Heart right ventricle (tissue), 16 donors: ENCODE measurements around the gene GSE1. TPM values are rescaled to one million over a fixed set of nuclear protein-coding genes. Genes with fewer than 3 reads are reported as not detected.

ENCODE experiments used
- ATAC-seq, 8 donors: fragments of 200-7000 bp; cut with Tn5 transposase; one replicate each; pipeline ENCODE4 v1.9.1; 2020; ENCODE audit warnings: mild to moderate bottlenecking in 8 of 8, moderate library complexity in 8 of 8, moderate number of reproducible peaks in 1 of 8
- DNase-seq, 2 donors: peaks; one replicate each; pipeline ENCODE4 v3.0.0-alpha.2; 2020
- H3K27ac ChIP-seq, 10 donors: fragments of 200-600 bp; sonication (generic) in 2 of 10; one replicate each; pipeline versions ENCODE4 v1.5.0 to v1.8.0; 2020 to 2022; ENCODE audit warnings: mild to moderate bottlenecking in 3 of 10
- H3K27me3 ChIP-seq, 7 donors: fragments of 200-600 bp; one replicate each; pipeline ENCODE4 v1.8.0; 2021 to 2022; ENCODE audit warnings: mild to moderate bottlenecking in 2 of 7
- H3K36me3 ChIP-seq, 9 donors: fragments of 200-600 bp; sonication (generic) in 1 of 9; one replicate each; pipeline versions ENCODE4 v1.5.0 to v1.8.0; 2020 to 2022; ENCODE audit warnings: mild to moderate bottlenecking in 2 of 9
- H3K4me1 ChIP-seq, 9 donors: fragments of 200-600 bp; sonication (generic) in 1 of 9; one replicate each; pipeline versions ENCODE4 v1.5.0 to v1.8.0; 2020 to 2022; ENCODE audit warnings: mild to moderate bottlenecking in 4 of 9
- H3K4me3 ChIP-seq, 10 donors: fragments of 200-600 bp; sonication (generic) in 2 of 10; one replicate each; pipeline versions ENCODE4 v1.5.0 to v1.8.0; 2020 to 2022; ENCODE audit warnings: mild to moderate bottlenecking in 7 of 10, moderate library complexity in 2 of 10
- H3K9me3 ChIP-seq, 11 donors: fragments of 200-600 bp in 10 of 11; sonication (generic) in 2 of 11; one replicate each; pipeline versions ENCODE4 v1.5.0 to v1.8.0; 2013 to 2022; ENCODE audit warnings: mild to moderate bottlenecking in 2 of 11, control low read depth in 1 of 11, moderate library complexity in 1 of 11
- CTCF ChIP-seq, 9 donors: fragments of 200-600 bp; sonication (generic) in 2 of 9; IDR thresholded peaks; one replicate each; pipeline versions ENCODE4 v1.5.0 to v1.8.0; 2021 to 2022; ENCODE audit warnings: antibody characterized with exemption in 9 of 9, mild to moderate bottlenecking in 5 of 9, moderate library complexity in 1 of 9
- WGBS, 2 donors: extraction: QIAGEN DNeasy Blood & Tissue Kit; methylation state at CpG; one replicate each; pipeline ENCODE4 v1.1.7; 2013; ENCODE audit warnings: inconsistent platforms in 1 of 2; 5-methylcytosine and 5-hydroxymethylcytosine counted together
- intact Hi-C, 10 donors: fragments of 100-400 bp; cut with DNase I; formaldehyde crosslinking; loops; one replicate each; pipeline versions ENCODE4 v1.11.1 to v1.14.2; 2022
- polyA plus RNA-seq, 2 donors: library from polyadenylated mRNA; stranded (reverse); fragments of 200-250 nt; gene quantifications; one replicate each; pipeline ENCODE4 v1.2.3, GENCODE V29; 2013
- total RNA-seq, 10 donors: library from RNA; stranded (reverse); fragmentation: NEBNext Ultra II Directional in 3 of 10; extraction: Animal tissue kit (Norgen Biotek cat#: 25700) in 3 of 10; gene quantifications; one replicate each; pipeline versions ENCODE4 v1.2.1 to v1.2.4, GENCODE V29; 2021 to 2023
- donor health status: Arrhythmogenic right ventricular cardiomyopathy.
- donor health status: ischemic (EF 13 %, LVEDD 7.1; RV severe dilation, severe dysfunction).
- donor health status: healthy with polysubstance abuse.
- donor health status: DM: no; HTN: yes; CAD: no.
- donor health status: DM: no; HTN: no; CAD: no.
- donor health status: ischemic (EF 25% LVEDD 6.9; RV normal size, moderate dysfunction).
- donor health status: ischemic (EF 25% LVEDD 5.7; RV mildly dilated, moderate dysfunction).
- donor health status: healthy.
- donor health status: DM: yes; HTN: yes; CAD: no.
- donor health status: Ischemic cardiomyopathy.
- donor health status: ischemic (EF 35%, LVEDD 5.7; RV mildly dilated, moderate dysfunction).
- donor health status: nonischemic (EF 11% LVEDD 7.7; RV severe dilation, severe dysfunction).
- donor health status: DM: yes; HTN: yes; CAD: no.
- donor health status: PGD.
- donor health status: ischemic (EF 29% LVEDD 5.4; RV normal size, mild dysfunction).
- donor health status: nonischemic (EF 23%, LVEDD 6.1; RV moderate dilation, normal function).

The GSE1 gene
- total and polyA plus RNA-seq, 12 donors, result 15.6 to 53.2 (median 32.6) TPM

GRCh38 chr16:85709766-85710585 lies 96.9 kb downstream of the GSE1 start:
- no peak for TF ChIP-seq CTCF (IDR thresholded peaks at IDR 0.05)
- intact Hi-C loops, result loop anchor here in 8 of 10 donors (10.0 kb wide), 4 partner anchors 315 to 595 kb away; partner anchors contain the start of gene CIBAR2 (in 1 of the 8)
- ATAC-seq, result no peak

GRCh38 chr16:85710732-85711131 lies 97.6 kb downstream of the GSE1 start:
- Histone ChIP-seq H3K36me3 (no peaks in the 10 kb centered on the region), H3K27ac (no peak overlapping the region), H3K9me3 (peaks cover 0 to 11% (median 5%) of the 10 kb centered on the region in 11 donors), H3K4me1 (peaks cover 0 to 8% (median 3%) of the 10 kb centered on the region in 9 donors), H3K4me3 (no peak overlapping the region), H3K27me3 (no peaks in the 10 kb centered on the region)
- no peak for DNase-seq
- intact Hi-C loops, result loop anchor here in 8 of 10 donors (10.0 kb wide), 4 partner anchors 316 to 596 kb away; partner anchors contain the start of gene CIBAR2 (in 1 of the 8)
- WGBS, 2 donors, result 92 to 97% methylated on average over 9 of the region's 9 CpGs
- TF ChIP-seq CTCF (IDR thresholded peaks at IDR 0.05), result no peak
- ATAC-seq, result no peak

More at GRCh38 chr16:85709766-85710585, 96.9 kb downstream of the GSE1 start:
- Histone ChIP-seq H3K36me3 (no peaks in the 10 kb centered on the region), H3K27me3 (no peaks in the 10 kb centered on the region), H3K4me3 (no peak overlapping the region), H3K4me1 (peaks cover 0 to under 1% (median 0%) of the 10 kb centered on the region in 9 donors), H3K9me3 (peaks cover 0 to 11% (median 5%) of the 10 kb centered on the region in 11 donors), H3K27ac (no peak overlapping the region)
- WGBS, 2 donors, result 80 to 83% methylated on average over 53 of the region's 53 CpGs
- DNase-seq, result no peak

GRCh38 chr16:85711982-85712587 lies 99.0 kb downstream of the GSE1 start:
- DNase-seq (no peak), ATAC-seq (no peak)
- Histone ChIP-seq H3K9me3 (peaks cover 0 to 11% (median 5%) of the 10 kb centered on the region in 11 donors), H3K27ac (no peak overlapping the region), H3K4me1 (peaks cover 0 to 21% (median 11%) of the 10 kb centered on the region in 9 donors), H3K36me3 (no peaks in the 10 kb centered on the region), H3K27me3 (peaks cover 0 to 5% (median 0%) of the 10 kb centered on the region in 7 donors), H3K4me3 (no peak overlapping the region)
- WGBS, 2 donors, result 94 to 95% methylated on average over 6 of the region's 6 CpGs
- intact Hi-C loops, result loop anchor here in 8 of 10 donors (10.0 kb wide), 4 partner anchors 317 to 597 kb away; partner anchors contain the start of gene CIBAR2 (in 1 of the 8)
- no peak for TF ChIP-seq CTCF (IDR thresholded peaks at IDR 0.05)

- no peak for DNase-seq
- no peak for ATAC-seq
- H3K4me3 ChIP-seq, result no peak overlapping the region
- intact Hi-C loops, result loop anchor here in 8 of 10 donors (10.0 kb wide), 4 partner anchors 318 to 598 kb away; partner anchors contain the start of gene CIBAR2 (in 1 of the 8)
- H3K36me3 ChIP-seq, result no peaks in the 10 kb centered on the region
- H3K27ac ChIP-seq, result no peak overlapping the region
- WGBS, 2 donors, result 56 to 58% methylated on average over 9 of the region's 9 CpGs
- peaks cover 0 to 7% (median 0%) of the 10 kb centered on the region in 7 donors for H3K27me3 ChIP-seq
- peaks cover 0 to 11% (median 5%) of the 10 kb centered on the region in 11 donors for H3K9me3 ChIP-seq
- TF ChIP-seq CTCF (IDR thresholded peaks at IDR 0.05), result no peak
- peaks cover 0 to 28% (median 18%) of the 10 kb centered on the region in 9 donors for H3K4me1 ChIP-seq
These were observed 99.7 kb downstream of the GSE1 start for GRCh38 chr16:85712801-85713200.
